Mesenchymal stem cell (in vitro differentiated cells and primary cell): Measurements from ENCODE around the gene CDK5R1.
A peak's percentile ranks its signal among the peaks of the same experiment; 100 is the strongest.

ENCODE experiments used
- DNase-seq: peaks from one replicate; pipeline ENCODE4 v3.0.0-alpha.2; 2013
- H2AFZ ChIP-seq: one replicate; pipeline ENCODE4 v1.6.1; 2013; ENCODE audit warnings: low read depth, mild to moderate bottlenecking, control low read depth, inconsistent platforms, low read length, moderate library complexity
- H2AK5ac ChIP-seq: 2 replicates; pipeline ENCODE4 v1.6.1; 2013; ENCODE audit warnings: low read length, moderate library complexity, mild to moderate bottlenecking, inconsistent platforms; ENCODE audit not compliant: severe bottlenecking
- H2BK120ac ChIP-seq: one replicate; pipeline ENCODE4 v1.6.1; 2013; ENCODE audit warnings: low read depth, mild to moderate bottlenecking, inconsistent platforms, low read length, moderate library complexity
- H2BK12ac ChIP-seq, 2 experiments: one replicate each; pipeline ENCODE4 v1.6.1; 2013; ENCODE audit warnings: inconsistent platforms in 2 of 2, low read length in 2 of 2, mild to moderate bottlenecking in 2 of 2, moderate library complexity in 2 of 2, control low read depth in 1 of 2
- H2BK15ac ChIP-seq: one replicate; pipeline ENCODE4 v1.6.1; 2013; ENCODE audit warnings: mild to moderate bottlenecking, low read depth, inconsistent platforms; ENCODE audit not compliant: poor library complexity, severe bottlenecking
- H2BK5ac ChIP-seq: 2 replicates; pipeline ENCODE4 v1.6.1; 2013; ENCODE audit warnings: low read depth, mild to moderate bottlenecking, low read length, control low read depth, inconsistent platforms; ENCODE audit not compliant: poor library complexity, severe bottlenecking
- H3K14ac ChIP-seq, 2 experiments: one replicate each; pipeline ENCODE4 v1.6.1; 2013; ENCODE audit warnings: inconsistent platforms in 2 of 2, low read length in 2 of 2, control low read depth in 1 of 2, mild to moderate bottlenecking in 1 of 2, moderate library complexity in 1 of 2
- H3K18ac ChIP-seq, 2 experiments: one replicate each; pipeline ENCODE4 v1.6.1; 2013; ENCODE audit warnings: inconsistent platforms in 2 of 2, low read length in 2 of 2, control low read depth in 1 of 2, low read depth in 1 of 2, mild to moderate bottlenecking in 1 of 2
- H3K23ac ChIP-seq, 2 experiments: one replicate each; pipeline ENCODE4 v1.6.1; 2013; ENCODE audit warnings: inconsistent platforms in 2 of 2, low read length in 2 of 2, mild to moderate bottlenecking in 2 of 2, moderate library complexity in 2 of 2, control low read depth in 1 of 2
- H3K27ac ChIP-seq: 2 replicates; pipeline ENCODE4 v1.5.1; 2013; ENCODE audit warnings: mild to moderate bottlenecking, moderate library complexity, low read length, control low read depth, inconsistent platforms; ENCODE audit not compliant: poor library complexity, severe bottlenecking
- H3K27me3 ChIP-seq, 2 experiments: 2 replicates each; pipeline versions ENCODE4 v1.6.1 to v1.7.0; 2013; ENCODE audit warnings: low read length in 2 of 2, mild to moderate bottlenecking in 2 of 2, moderate library complexity in 2 of 2, control low read depth in 1 of 2, inconsistent platforms in 1 of 2; ENCODE audit not compliant: control insufficient read depth in 1 of 2, insufficient read depth in 1 of 2
- H3K36me3 ChIP-seq, 2 experiments: 2 replicates each; pipeline versions ENCODE4 v1.6.1 to v1.7.0; 2013; ENCODE audit warnings: low read length in 2 of 2, control low read depth in 1 of 2, inconsistent platforms in 1 of 2, low read depth in 1 of 2, mild to moderate bottlenecking in 1 of 2; ENCODE audit not compliant: insufficient read depth in 2 of 2, control insufficient read depth in 1 of 2
- H3K4ac ChIP-seq, 2 experiments: one replicate each; pipeline ENCODE4 v1.6.1; 2013; ENCODE audit warnings: inconsistent platforms in 2 of 2, low read length in 2 of 2, mild to moderate bottlenecking in 2 of 2, moderate library complexity in 2 of 2, control low read depth in 1 of 2, low read depth in 1 of 2
- H3K4me1 ChIP-seq: 2 replicates; pipeline ENCODE4 v1.6.1; 2013; ENCODE audit warnings: low read depth, low read length, control low read depth; ENCODE audit not compliant: control insufficient read depth, insufficient read depth
- H3K4me2 ChIP-seq: 2 replicates; pipeline ENCODE4 v1.6.1; 2013; ENCODE audit warnings: low read length, mild to moderate bottlenecking, inconsistent platforms; ENCODE audit not compliant: poor library complexity, severe bottlenecking
- H3K4me3 ChIP-seq, 2 experiments: 2 replicates each; pipeline versions ENCODE4 v1.5.1 to v1.7.0; 2013; ENCODE audit warnings: low read length in 2 of 2, mild to moderate bottlenecking in 2 of 2, control low read depth in 1 of 2, low read depth in 1 of 2; ENCODE audit not compliant: insufficient read depth in 1 of 2
- H3K79me1 ChIP-seq: replicated peaks from 2 replicates; pipeline ENCODE4 v1.6.1; 2013; ENCODE audit warnings: mild to moderate bottlenecking, control low read depth, low read length, inconsistent platforms; ENCODE audit not compliant: poor library complexity, severe bottlenecking
- H3K9ac ChIP-seq: 2 replicates; pipeline ENCODE4 v1.7.0; 2013; ENCODE audit warnings: mild to moderate bottlenecking, low read length, moderate library complexity
- H3K9me3 ChIP-seq: 2 replicates; pipeline ENCODE4 v1.7.0; 2013; ENCODE audit warnings: mild to moderate bottlenecking, low read length; ENCODE audit not compliant: control insufficient read depth
- H4K8ac ChIP-seq: one replicate; pipeline ENCODE4 v1.6.1; 2013; ENCODE audit warnings: inconsistent platforms, mild to moderate bottlenecking, low read length, moderate library complexity
- H4K91ac ChIP-seq: one replicate; pipeline ENCODE4 v1.6.1; 2013; ENCODE audit warnings: mild to moderate bottlenecking, low read length, inconsistent platforms
- WGBS: methylation state at CpG from one replicate; pipeline ENCODE4 v1.1.7; 2013; ENCODE audit warnings: mixed read lengths; 5-methylcytosine and 5-hydroxymethylcytosine counted together

Gene CDK5R1

GRCh38 chr17:32498391-32498790 lies 11.6 kb downstream of the CDK5R1 start:
- 47% methylated on average over 6 of the region's 9 CpGs for WGBS
- no peak for DNase-seq

GRCh38 chr17:32502013-32502412 lies 15.2 kb downstream of the CDK5R1 start:
- no peak overlapping the region for H3K23ac ChIP-seq
- H4K91ac ChIP-seq: no peak overlapping the region
- H3K27me3 ChIP-seq: no peaks in the 10 kb centered on the region
- no peak overlapping the region for H2BK120ac ChIP-seq
- H2BK12ac ChIP-seq: no peak overlapping the region
- no peak overlapping the region for H3K4ac ChIP-seq
- H2AFZ ChIP-seq: no peak overlapping the region
- H3K9ac ChIP-seq: no peak overlapping the region
- H3K14ac ChIP-seq: no peak overlapping the region
- H3K4me3 ChIP-seq: no peak overlapping the region
- H3K9me3 ChIP-seq: no peaks in the 10 kb centered on the region
- no peak overlapping the region for H2BK15ac ChIP-seq
- no peak overlapping the region for H2BK5ac ChIP-seq
- H3K4me2 ChIP-seq: no peak overlapping the region
- no peaks in the 10 kb centered on the region for H3K79me1 ChIP-seq
- no peak overlapping the region for H2AK5ac ChIP-seq
- H3K27ac ChIP-seq: no peak overlapping the region
- peaks cover 0 to 18% of the 10 kb centered on the region in 2 experiments for H3K36me3 ChIP-seq
- H3K4me1 ChIP-seq: peaks cover 26% of the 10 kb centered on the region
- no peak overlapping the region for H3K18ac ChIP-seq
- no peak overlapping the region for H4K8ac ChIP-seq
- 98% methylated on average over 2 of the region's 3 CpGs for WGBS
- DNase-seq: no peak

More at GRCh38 chr17:32498391-32498790, 11.6 kb downstream of the CDK5R1 start:
- Histone ChIP-seq H2AK5ac (no peak overlapping the region), H3K4me2 (no peak overlapping the region), H2BK120ac (no peak overlapping the region), H4K8ac (no peak overlapping the region), H2BK5ac (no peak overlapping the region), H3K18ac (no peak overlapping the region), H3K9me3 (no peaks in the 10 kb centered on the region), H2AFZ (no peak overlapping the region), H3K4ac (no peak overlapping the region), H3K9ac (no peak overlapping the region), H3K4me3 (no peak overlapping the region), H3K79me1 (no peaks in the 10 kb centered on the region), H3K14ac (no peak overlapping the region), H2BK12ac (no peak overlapping the region), H3K36me3 (peaks cover 0 to 16% of the 10 kb centered on the region in 2 experiments), H3K27me3 (no peaks in the 10 kb centered on the region), H4K91ac (no peak overlapping the region), H3K27ac (no peak overlapping the region), H2BK15ac (no peak overlapping the region), H3K23ac (no peak overlapping the region), H3K4me1 (peaks cover 46% of the 10 kb centered on the region)

GRCh38 chr17:32502710-32503109 lies 15.9 kb downstream of the CDK5R1 start:
- no peaks in the 10 kb centered on the region for H3K79me1 ChIP-seq
- WGBS: 94% methylated on average over 9 of the region's 10 CpGs
- no peak overlapping the region for H3K4ac ChIP-seq

GRCh38 chr17:32503251-32504165 lies 16.7 kb downstream of the CDK5R1 start:
- H2BK5ac ChIP-seq: no peak overlapping the region
- 59% methylated on average over 7 of the region's 7 CpGs for WGBS

More at GRCh38 chr17:32502710-32503109, 15.9 kb downstream of the CDK5R1 start:
- Histone ChIP-seq H3K9ac (no peak overlapping the region), H3K4me3 (no peak overlapping the region), H3K27ac (no peak overlapping the region), H2BK12ac (no peak overlapping the region), H2BK120ac (no peak overlapping the region), H3K4me1 (peaks cover 21% of the 10 kb centered on the region), H3K18ac (no peak overlapping the region), H2BK5ac (no peak overlapping the region), H3K23ac (no peak overlapping the region), H3K14ac (no peak overlapping the region), H3K27me3 (no peaks in the 10 kb centered on the region), H2BK15ac (no peak overlapping the region), H3K36me3 (peaks cover 0 to 18% of the 10 kb centered on the region in 2 experiments), H3K4me2 (no peak overlapping the region), H2AFZ (no peak overlapping the region), H3K9me3 (no peaks in the 10 kb centered on the region), H4K91ac (no peak overlapping the region), H4K8ac (no peak overlapping the region), H2AK5ac (no peak overlapping the region)
- no peak for DNase-seq

More at GRCh38 chr17:32503251-32504165, 16.7 kb downstream of the CDK5R1 start:
- H3K9me3 ChIP-seq: no peaks in the 10 kb centered on the region
- no peak overlapping the region for H3K4me3 ChIP-seq
- H2BK15ac ChIP-seq: no peak overlapping the region
- no peak overlapping the region for H3K9ac ChIP-seq
- no peak overlapping the region for H3K27ac ChIP-seq
- no peak overlapping the region for H2BK120ac ChIP-seq
- peak overlapping the region in 1 of 2 experiments; percentile 61 for H3K18ac ChIP-seq
- H4K91ac ChIP-seq: no peak overlapping the region
- no peak overlapping the region for H4K8ac ChIP-seq
- H2AK5ac ChIP-seq: no peak overlapping the region
- H3K36me3 ChIP-seq: peaks cover 0 to 18% of the 10 kb centered on the region in 2 experiments
- no peaks in the 10 kb centered on the region for H3K79me1 ChIP-seq
- no peak overlapping the region for H3K14ac ChIP-seq
- H3K4ac ChIP-seq: no peak overlapping the region
- H2AFZ ChIP-seq: no peak overlapping the region
- peaks cover 16% of the 10 kb centered on the region for H3K4me1 ChIP-seq
- no peak overlapping the region for H3K23ac ChIP-seq
- H2BK12ac ChIP-seq: no peak overlapping the region
- peak; percentile 68 for DNase-seq
- no peaks in the 10 kb centered on the region for H3K27me3 ChIP-seq
- no peak overlapping the region for H3K4me2 ChIP-seq
